GM12865 (cell line): ENCODE results near the gene GPR35.
A peak's percentile ranks its signal among the peaks of the same experiment; 100 is the strongest.

Experiments
- DNase-seq: peaks from one replicate; pipeline ENCODE4 v3.0.0; 2010; ENCODE audit warnings: low read depth
- H3K4me3 ChIP-seq: 2 replicates; pipeline ENCODE4 v1.5.1; 2011; ENCODE audit warnings: mild to moderate bottlenecking, low read depth, low read length, control low read depth
- CTCF ChIP-seq: IDR thresholded peaks from 2 replicates; pipeline ENCODE4 v1.5.1; 2011; ENCODE audit warnings: low read length, control low read depth, low read depth, inconsistent platforms; ENCODE audit not compliant: insufficient read depth; ENCODE audit errors: missing control alignments

GPR35 gene

GRCh38 chr2:240640939-240641338, 15.7 kb downstream of the GPR35 start:
- no peak for DNase-seq
- peak; percentile 10 for TF ChIP-seq CTCF
- H3K4me3 ChIP-seq, result no peak overlapping the region

- no peak for TF ChIP-seq CTCF
- DNase-seq, result no peak
- H3K4me3 ChIP-seq, result no peak overlapping the region
Measured at GRCh38 chr2:240642061-240642805, 17.0 kb downstream of the GPR35 start.

GRCh38 chr2:240642806-240643092, 17.5 kb downstream of the GPR35 start:
- DNase-seq, result no peak
- no peak for TF ChIP-seq CTCF
- H3K4me3 ChIP-seq, result no peak overlapping the region

GRCh38 chr2:240643093-240643810, 18.0 kb downstream of the GPR35 start:
- no peak for TF ChIP-seq CTCF
- no peak overlapping the region for H3K4me3 ChIP-seq
- no peak for DNase-seq

GRCh38 chr2:240643811-240644150, 18.5 kb downstream of the GPR35 start:
- no peak for DNase-seq
- no peak for TF ChIP-seq CTCF
- no peak overlapping the region for H3K4me3 ChIP-seq

GRCh38 chr2:240644171-240644651, 18.9 kb downstream of the GPR35 start:
- no peak overlapping the region for H3K4me3 ChIP-seq
- TF ChIP-seq CTCF, result no peak
- no peak for DNase-seq
